AG04450 (cell line): ENCODE data around the gene JSRP1. TPM values are rescaled to one million over a fixed set of nuclear protein-coding genes. Genes with fewer than 3 reads are reported as not detected.

Source experiments
- CTCF ChIA-PET: fragments of 300-600, 350-600 bp; formaldehyde crosslinking; extraction: SDS; loops from one replicate; lab custom pipeline; 2022; ENCODE audit warnings: antibody characterized with exemption, inconsistent platforms; lab: Charles Lee
- POLR2A ChIA-PET: fragments of 350-600 bp; formaldehyde crosslinking; extraction: SDS; loops from one replicate; lab custom pipeline; 2021; ENCODE audit warnings: antibody characterized with exemption, inconsistent platforms; lab: Yijun Ruan, JAX
- DNase-seq: peaks from one replicate; pipeline ENCODE4 v3.0.0-alpha.2; 2011; ENCODE audit warnings: low read depth, low spot score
- H3K27ac ChIP-seq: one replicate; pipeline ENCODE4 v1.5.1; 2012; ENCODE audit warnings: low read depth, low read length, control low read depth
- H3K27me3 ChIP-seq: one replicate; pipeline ENCODE4 v1.6.0; 2012; ENCODE audit warnings: low read length; ENCODE audit not compliant: control insufficient read depth, insufficient read depth
- H3K4me3 ChIP-seq: 2 replicates; pipeline ENCODE4 v1.5.1; 2011; ENCODE audit warnings: mild to moderate bottlenecking, low read depth, low read length, control low read depth
- H3K9me3 ChIP-seq: 2 replicates; pipeline ENCODE4 v1.5.1; 2012; ENCODE audit warnings: low read length; ENCODE audit not compliant: control insufficient read depth, insufficient read depth
- CTCF ChIP-seq: IDR thresholded peaks from 2 replicates; pipeline ENCODE4 v1.5.1; 2011; ENCODE audit warnings: low read depth, low read length, control low read depth, inconsistent platforms
- polyA plus RNA-seq: library from polyadenylated mRNA; depleted of rRNA; stranded (reverse); fragments of >200 nt; gene quantifications from 2 replicates; pipeline ENCODE4 v1.2.3, GENCODE V29; 2011; rRNA removed
- small RNA-seq: library from RNA; depleted of rRNA; stranded (forward); fragments of <200 nt; gene quantifications from one replicate; pipeline ENCODE3, GENCODE V24; 2012; ENCODE audit warnings: low read depth; ENCODE audit not compliant: insufficient read length

Gene JSRP1
- polyA plus RNA-seq, 1 experiment = not detected

- TF ChIP-seq CTCF = peak; percentile 19; the same call in 1 of the 2 replicates
- CTCF ChIA-PET = interaction anchor here (1.5 kb wide), 1 partner anchor 28 kb away, joined by 3 read pairs; the partner anchor contains the start of gene PLEKHJ1
- H3K27ac ChIP-seq = no peak overlapping the region
- H3K4me3 ChIP-seq = no peak overlapping the region
- POLR2A ChIA-PET = interaction anchor here (0.6 kb wide), 2 partner anchors 52 to 765 kb away, joined by 3 read pairs; no protein-coding TSS in a partner anchor
- H3K9me3 ChIP-seq = no peaks in the 10 kb centered on the region
- DNase-seq = no peak
- H3K27me3 ChIP-seq = no peaks in the 10 kb centered on the region
Observed at GRCh38 chr19:2207991-2208860, 48.0 kb downstream of the JSRP1 start.

DNA sequence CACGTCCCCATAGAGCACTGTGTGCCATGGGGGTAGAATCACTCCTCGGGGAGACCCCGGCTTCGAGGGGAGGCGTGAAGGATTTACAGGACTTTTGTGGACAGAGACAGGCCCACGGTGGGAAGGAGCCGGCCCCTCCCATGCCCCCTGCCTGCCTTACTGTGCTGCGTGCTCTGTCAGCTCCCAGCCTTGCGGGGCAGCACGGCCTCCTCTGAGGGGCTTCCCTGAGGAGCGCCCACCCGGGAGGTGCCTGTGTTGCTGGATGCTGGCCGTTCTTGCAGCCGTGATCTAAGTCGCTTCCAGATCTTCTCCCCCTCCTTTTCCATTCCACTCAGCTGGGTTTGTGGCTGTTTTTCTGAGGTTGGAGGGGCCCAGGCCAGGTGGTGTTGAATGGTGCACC lies 49.2 kb downstream of the JSRP1 start:
- H3K27ac ChIP-seq = no peak overlapping the region
- DNase-seq = no peak
- no peak for TF ChIP-seq CTCF
- no peaks in the 10 kb centered on the region; the same call in 1 of the 2 replicates for H3K9me3 ChIP-seq
- CTCF ChIA-PET = interaction anchor here (1.0 kb wide), 1 partner anchor 51 kb away, joined by 4 read pairs; no protein-coding TSS in a partner anchor
- POLR2A ChIA-PET = no interaction called here
- no peaks in the 10 kb centered on the region for H3K27me3 ChIP-seq
- H3K4me3 ChIP-seq = no peak overlapping the region

DNA sequence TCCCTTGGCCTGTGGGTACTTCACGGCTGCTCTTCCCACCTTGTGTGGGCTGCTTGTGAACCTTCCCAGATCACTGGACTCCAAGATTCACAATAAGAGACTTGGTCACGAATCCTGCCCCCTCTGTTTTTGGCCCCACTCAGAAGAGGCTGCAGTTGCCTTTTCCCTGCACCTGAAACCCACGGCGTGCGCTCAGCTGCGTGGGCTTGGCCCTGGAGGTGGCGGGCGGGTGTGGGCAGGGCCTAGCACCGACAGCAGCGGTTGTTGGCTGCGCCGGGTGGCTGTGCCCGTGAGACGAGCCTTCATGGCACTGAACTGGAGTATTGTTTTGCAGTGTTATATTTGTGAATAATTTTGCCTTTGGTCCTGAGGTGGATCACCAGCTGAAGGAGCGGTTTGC lies 53.9 kb downstream of the JSRP1 start:
- peaks cover 11% of the 10 kb centered on the region; the same call in 1 of the 2 replicates for H3K9me3 ChIP-seq
- CTCF ChIA-PET = no interaction called here
- no peak overlapping the region for H3K27ac ChIP-seq
- no peak overlapping the region for H3K4me3 ChIP-seq
- no peak for TF ChIP-seq CTCF
- no peak for DNase-seq
- POLR2A ChIA-PET = no interaction called here
- H3K27me3 ChIP-seq = no peaks in the 10 kb centered on the region

Small RNA genes lying within 50 kb of the gene (small RNA-seq; reads per million reads assigned to genes)
- gene MIR1227 = not detected

Other genes starting within 250 kb of the JSRP1 start
- gene BTBD2, start 240.7 kb downstream of the JSRP1 start, polyA plus RNA-seq = 25.5 and 46.5 TPM in 2 replicates
- gene MKNK2, start 205.2 kb downstream of the JSRP1 start, polyA plus RNA-seq = 31.1 and 35.4 TPM in 2 replicates
- 20.5 and 25.3 TPM in 2 replicates for gene MOB3A, start 160.1 kb downstream of the JSRP1 start, polyA plus RNA-seq
- 0.56 and 0.84 TPM in 2 replicates for gene IZUMO4, start 159.5 kb downstream of the JSRP1 start, polyA plus RNA-seq
- gene AP3D1, start 104.9 kb downstream of the JSRP1 start, polyA plus RNA-seq = 68.2 and 94.4 TPM in 2 replicates
- 3.2 and 4.3 TPM in 2 replicates for gene DOT1L, start 92.5 kb downstream of the JSRP1 start, polyA plus RNA-seq
- gene PLEKHJ1, start 20.1 kb downstream of the JSRP1 start, polyA plus RNA-seq = 38.7 and 39.3 TPM in 2 replicates
- gene SF3A2, start 19.6 kb downstream of the JSRP1 start, polyA plus RNA-seq = 7.0 and 9.5 TPM in 2 replicates
- gene AMH, start 7.1 kb downstream of the JSRP1 start, polyA plus RNA-seq = not detected in 2 replicates
- 0.04 TPM in 1 of 2 replicates, not detected in the other for gene PEAK3, start 25.8 kb upstream of the JSRP1 start, polyA plus RNA-seq
- not detected in 2 replicates for gene LINGO3, start 51.7 kb upstream of the JSRP1 start, polyA plus RNA-seq
- 137 and 192 TPM in 2 replicates for gene LSM7, start 72.2 kb upstream of the JSRP1 start, polyA plus RNA-seq
- gene SPPL2B, start 72.3 kb upstream of the JSRP1 start, polyA plus RNA-seq = 9.9 and 15.7 TPM in 2 replicates
- gene TMPRSS9, start 103.8 kb upstream of the JSRP1 start, polyA plus RNA-seq = not detected in 2 replicates
- gene TIMM13, start 171.2 kb upstream of the JSRP1 start, polyA plus RNA-seq = 21.6 and 34.3 TPM in 2 replicates
- gene LMNB2, start 200.5 kb upstream of the JSRP1 start, polyA plus RNA-seq = 49.5 and 54.3 TPM in 2 replicates
- gene GADD45B, start 219.7 kb upstream of the JSRP1 start, polyA plus RNA-seq = 18.5 and 24.8 TPM in 2 replicates